Measurements from ENCODE around the gene MMS19.

- TF ChIP-seq CTCF (IDR thresholded peaks at IDR 0.05): no peak
- TF ChIP-seq EP300 (IDR thresholded peaks at IDR 0.05; ENCODE audit: low read depth): no peak
- no peak for TF ChIP-seq POLR2A (IDR thresholded peaks at IDR 0.05)
- no peak for TF ChIP-seq POLR2AphosphoS5 (IDR thresholded peaks at IDR 0.05)
Observed at GRCh38 chr10:97533888-97534287, 35.7 kb upstream of the MMS19 start.

Measured in transverse colon (tissue), 4 donors.